ENCODE data around the gene COX6B1.
A peak's percentile ranks its signal among the peaks of the same experiment; 100 is the strongest.
"Not testable (repeated sequence)": the region's sequence is repeated elsewhere in the genome, so short reads cannot be mapped to it uniquely, and the experiment has no call there.

Gene COX6B1

DNA sequence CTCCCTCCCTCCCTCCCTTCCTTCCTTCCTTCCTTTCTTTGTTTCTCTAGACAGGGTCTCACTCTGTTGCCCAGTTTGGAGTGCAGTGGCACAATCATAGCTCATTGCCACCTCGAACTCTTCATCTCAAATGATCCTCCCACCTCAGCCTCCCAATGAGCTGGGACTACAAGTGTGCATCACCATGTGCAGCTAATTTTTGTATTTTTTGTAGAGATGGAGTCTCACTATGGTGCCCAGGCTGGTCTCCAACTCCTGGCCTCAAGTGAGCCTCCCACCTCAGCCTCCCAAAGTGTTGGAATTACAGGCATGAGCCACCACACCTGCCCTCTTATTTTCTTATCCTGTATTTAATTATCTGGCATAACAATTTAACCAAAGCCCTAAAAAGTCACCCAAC lies 22.6 kb downstream of the COX6B1 start:
- no peak overlapping the region for H3K9ac ChIP-seq (ENCODE audit: low read depth, low read length)
- no peaks in the 10 kb centered on the region for H3K9me3 ChIP-seq (replicated peaks; ENCODE audit: low read length)
- H3K27me3 ChIP-seq (ENCODE audit: control insufficient read depth, insufficient read depth, low read length) = peaks cover 17% of the 10 kb centered on the region
- H3K4me2 ChIP-seq (ENCODE audit: low read length) = no peak overlapping the region
- H3K4me3 ChIP-seq (ENCODE audit: low read length) = no peak overlapping the region
- peaks cover 4% of the 10 kb centered on the region for H3K4me1 ChIP-seq (ENCODE audit: control insufficient read depth, insufficient read depth, low read length)
- no peaks in the 10 kb centered on the region for H3K36me3 ChIP-seq (ENCODE audit: insufficient read depth, low read length)

DNA sequence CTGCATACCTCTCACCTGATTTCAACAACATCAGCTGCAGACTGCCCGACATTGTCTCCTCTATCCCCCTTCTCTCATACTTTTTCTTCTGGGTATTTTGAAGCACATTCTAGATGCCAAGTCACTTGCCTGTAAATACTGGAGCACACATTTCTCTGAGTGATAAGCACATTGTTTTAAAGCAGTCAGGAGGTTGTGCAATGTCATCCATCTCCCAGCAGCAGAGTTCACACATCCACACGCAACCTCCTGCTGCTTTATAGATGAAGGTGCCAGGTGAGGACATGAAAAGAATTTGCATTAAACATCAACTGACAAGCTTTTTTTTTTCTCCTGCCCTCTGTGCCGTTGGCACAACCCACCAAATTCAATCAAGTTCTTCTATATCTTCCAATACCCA lies 23.7 kb downstream of the COX6B1 start:
- H3K4me2 ChIP-seq (ENCODE audit: low read length) = no peak overlapping the region
- no peak overlapping the region for H3K4me3 ChIP-seq (ENCODE audit: low read length)
- no peaks in the 10 kb centered on the region for H3K9me3 ChIP-seq (replicated peaks; ENCODE audit: low read length)
- H3K36me3 ChIP-seq (ENCODE audit: insufficient read depth, low read length) = no peaks in the 10 kb centered on the region
- H3K4me1 ChIP-seq (ENCODE audit: control insufficient read depth, insufficient read depth, low read length) = peaks cover 4% of the 10 kb centered on the region
- no peak overlapping the region for H3K9ac ChIP-seq (ENCODE audit: low read depth, low read length)
- H3K27me3 ChIP-seq (ENCODE audit: control insufficient read depth, insufficient read depth, low read length) = peaks cover 20% of the 10 kb centered on the region

DNA sequence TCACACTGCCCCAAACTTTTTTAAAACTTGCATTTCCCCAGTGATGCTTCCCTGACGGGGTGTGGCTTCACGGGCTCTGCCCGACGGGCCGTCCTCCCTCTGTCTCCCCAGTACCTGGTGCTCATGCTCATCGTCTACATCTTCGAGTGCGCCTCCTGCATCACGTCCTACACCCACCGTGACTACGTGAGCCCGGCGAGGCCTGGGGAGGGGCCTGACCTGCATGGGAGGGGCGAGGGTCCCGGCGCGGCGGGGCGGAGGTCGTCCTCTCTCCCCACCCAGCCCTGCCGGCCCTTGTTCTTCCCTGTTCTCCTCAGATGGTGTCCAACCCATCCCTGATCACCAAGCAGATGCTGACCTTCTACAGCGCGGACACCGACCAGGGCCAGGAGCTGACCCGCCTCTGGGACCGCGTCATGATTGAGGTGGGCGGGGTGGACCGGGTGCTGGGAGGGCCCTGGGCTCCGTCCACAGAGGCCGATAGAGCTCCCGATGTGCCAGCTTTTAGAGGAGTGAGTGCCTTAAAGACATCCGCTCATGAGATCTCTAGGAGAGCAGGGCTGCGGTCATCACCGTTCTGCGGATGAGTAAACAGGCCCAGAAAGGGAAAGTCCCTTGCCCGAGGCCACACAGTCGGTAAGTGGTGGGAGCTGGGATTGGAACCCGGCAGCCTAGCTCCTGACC lies 25.1 kb downstream of the COX6B1 start:
- Histone ChIP-seq H3K27me3 (ENCODE audit: control insufficient read depth, insufficient read depth, low read length) (peaks cover 18% of the 10 kb centered on the region), H3K4me2 (ENCODE audit: low read length) (peak overlapping the region; percentile 78), H3K4me3 (ENCODE audit: low read length) (peak overlapping the region; percentile 65), H3K9ac (ENCODE audit: low read depth, low read length) (no peak overlapping the region), H3K36me3 (ENCODE audit: insufficient read depth, low read length) (no peaks in the 10 kb centered on the region), H3K9me3 (replicated peaks; ENCODE audit: low read length) (no peaks in the 10 kb centered on the region), H3K4me1 (ENCODE audit: control insufficient read depth, insufficient read depth, low read length) (peaks cover 4% of the 10 kb centered on the region)

DNA sequence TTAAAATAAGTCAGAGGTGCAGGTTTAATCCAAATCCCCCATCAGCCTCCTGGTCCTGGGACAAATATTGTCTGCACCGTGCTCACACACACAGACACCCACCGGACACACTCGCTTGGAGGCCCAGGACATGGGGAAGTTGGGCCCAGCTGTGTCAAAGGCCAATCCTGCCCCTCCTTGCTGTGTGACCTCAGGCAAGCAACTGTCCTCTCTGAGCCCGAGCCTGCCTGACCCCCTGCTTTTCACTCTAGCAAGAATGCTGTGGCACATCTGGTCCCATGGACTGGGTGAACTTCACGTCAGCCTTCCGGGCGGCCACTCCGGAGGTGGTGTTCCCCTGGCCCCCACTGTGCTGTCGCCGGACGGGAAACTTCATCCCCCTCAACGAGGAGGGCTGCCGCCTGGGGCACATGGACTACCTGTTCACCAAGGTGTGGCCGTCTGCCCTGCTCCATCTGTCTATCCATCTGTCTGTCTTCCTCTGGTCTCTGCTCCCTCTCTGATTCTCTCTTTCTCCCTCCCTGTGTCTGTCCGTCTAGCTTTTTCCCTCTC lies 27.5 kb downstream of the COX6B1 start:
- Histone ChIP-seq H3K27me3 (ENCODE audit: control insufficient read depth, insufficient read depth, low read length) (peaks cover 11% of the 10 kb centered on the region), H3K36me3 (ENCODE audit: insufficient read depth, low read length) (no peaks in the 10 kb centered on the region), H3K9ac (ENCODE audit: low read depth, low read length) (no peak overlapping the region), H3K9me3 (replicated peaks; ENCODE audit: low read length) (no peaks in the 10 kb centered on the region), H3K4me2 (ENCODE audit: low read length) (no peak overlapping the region), H3K4me1 (ENCODE audit: control insufficient read depth, insufficient read depth, low read length) (peaks cover 4% of the 10 kb centered on the region), H3K4me3 (ENCODE audit: low read length) (no peak overlapping the region)

DNA sequence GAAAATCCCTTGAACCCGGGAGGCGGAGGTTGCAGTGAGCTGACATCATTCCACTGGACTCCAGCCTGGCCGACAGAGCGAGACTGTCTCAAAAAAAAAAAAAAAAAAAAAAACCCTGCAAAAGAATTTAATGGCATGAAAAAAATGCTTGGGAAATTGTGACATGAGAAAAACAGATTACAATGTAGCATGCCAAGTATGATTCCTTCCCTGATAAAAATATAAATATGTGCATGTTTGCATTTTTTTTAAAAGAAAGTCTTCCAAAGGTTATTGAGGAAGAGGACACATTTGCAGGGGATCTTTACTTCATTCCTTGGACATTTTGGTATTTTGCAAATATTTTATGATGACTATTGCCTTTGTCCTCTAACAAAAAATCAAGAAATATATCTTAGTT lies 41.7 kb downstream of the COX6B1 start:
- no peak overlapping the region for H3K4me3 ChIP-seq (ENCODE audit: low read length)

DNA sequence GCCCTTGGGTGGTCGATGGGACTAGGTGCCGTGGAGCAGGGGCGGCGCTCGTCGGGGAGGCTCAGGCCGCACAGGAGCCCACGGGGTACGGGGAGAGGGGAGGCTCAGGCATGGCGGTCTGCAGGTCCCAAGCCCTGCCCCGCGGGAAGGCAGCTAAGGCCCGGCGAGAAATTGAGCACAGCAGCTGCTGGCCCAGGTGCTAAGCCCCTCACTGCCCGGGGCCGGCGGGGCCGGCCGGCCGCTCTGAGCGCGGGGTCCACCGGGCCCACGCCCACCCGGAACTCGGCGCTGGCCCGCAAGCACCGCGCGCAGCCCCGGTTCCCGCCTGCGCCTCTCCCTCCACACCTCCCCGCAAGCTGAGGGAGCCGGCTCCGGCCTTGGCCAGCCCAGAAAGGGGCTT lies 43.0 kb downstream of the COX6B1 start:
- H3K4me1 ChIP-seq (ENCODE audit: control insufficient read depth, insufficient read depth, low read length); H3K9ac ChIP-seq (ENCODE audit: low read depth, low read length); H3K4me2 ChIP-seq (ENCODE audit: low read length); H3K4me3 ChIP-seq (ENCODE audit: low read length); H3K27me3 ChIP-seq (ENCODE audit: control insufficient read depth, insufficient read depth, low read length); H3K9me3 ChIP-seq (replicated peaks; ENCODE audit: low read length); H3K36me3 ChIP-seq (ENCODE audit: insufficient read depth, low read length): not testable (repeated sequence)

More for the DNA sequence above, 41.7 kb downstream of the COX6B1 start:
- H3K4me1 ChIP-seq (ENCODE audit: control insufficient read depth, insufficient read depth, low read length) = no peaks in the 10 kb centered on the region
- no peaks in the 10 kb centered on the region for H3K27me3 ChIP-seq (ENCODE audit: control insufficient read depth, insufficient read depth, low read length)
- H3K4me2 ChIP-seq (ENCODE audit: low read length) = no peak overlapping the region
- no peaks in the 10 kb centered on the region for H3K36me3 ChIP-seq (ENCODE audit: insufficient read depth, low read length)
- H3K9me3 ChIP-seq (replicated peaks; ENCODE audit: low read length) = no peaks in the 10 kb centered on the region
- no peak overlapping the region for H3K9ac ChIP-seq (ENCODE audit: low read depth, low read length)

DNA sequence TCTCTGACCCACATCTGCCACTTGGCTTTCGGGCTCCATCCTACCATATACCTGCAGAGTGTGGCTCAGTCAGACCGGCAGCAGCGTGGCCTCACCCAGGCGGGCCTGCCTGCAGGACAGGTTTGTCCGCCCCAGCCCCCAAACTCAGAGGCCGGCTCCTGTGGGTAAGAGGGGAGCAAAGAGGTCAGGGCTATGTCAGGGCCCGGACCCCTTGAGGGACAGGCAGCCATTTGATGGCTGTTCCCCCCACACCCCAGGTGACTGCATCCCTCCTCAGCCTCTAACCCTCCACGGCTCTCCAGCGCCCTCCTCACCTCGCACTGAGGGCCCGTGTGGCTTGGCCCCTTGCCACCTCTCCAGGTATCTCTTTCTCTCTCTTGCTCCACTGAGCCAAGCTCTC lies 43.9 kb downstream of the COX6B1 start:
- H3K9me3 ChIP-seq (replicated peaks; ENCODE audit: low read length) = no peaks in the 10 kb centered on the region
- H3K36me3 ChIP-seq (ENCODE audit: insufficient read depth, low read length) = no peaks in the 10 kb centered on the region
- H3K4me2 ChIP-seq (ENCODE audit: low read length) = no peak overlapping the region
- H3K27me3 ChIP-seq (ENCODE audit: control insufficient read depth, insufficient read depth, low read length) = peaks cover 2% of the 10 kb centered on the region
- H3K9ac ChIP-seq (ENCODE audit: low read depth, low read length) = no peak overlapping the region
- H3K4me1 ChIP-seq (ENCODE audit: control insufficient read depth, insufficient read depth, low read length) = no peaks in the 10 kb centered on the region
- H3K4me3 ChIP-seq (ENCODE audit: low read length) = no peak overlapping the region

DNA sequence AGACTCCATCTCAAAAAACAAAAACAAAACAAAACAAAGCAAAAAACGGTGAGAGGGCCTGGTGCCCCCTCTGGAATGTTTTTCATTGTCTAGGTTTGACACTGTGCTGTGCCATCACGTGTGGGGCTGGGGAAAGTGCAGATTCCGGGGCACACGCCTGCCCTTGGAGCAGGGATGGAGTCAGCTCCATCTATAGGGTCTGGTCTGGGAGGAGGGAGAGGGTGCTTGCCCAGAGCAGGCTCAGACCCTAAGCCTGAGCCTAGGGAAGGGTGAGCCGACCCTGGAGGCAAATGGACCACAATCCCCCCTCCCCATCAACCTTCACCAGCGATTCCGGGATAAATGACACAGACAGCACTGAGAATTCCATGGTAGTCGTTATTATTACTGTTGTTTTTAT lies 45.3 kb downstream of the COX6B1 start:
- H3K9ac ChIP-seq (ENCODE audit: low read depth, low read length) = no peak overlapping the region

DNA sequence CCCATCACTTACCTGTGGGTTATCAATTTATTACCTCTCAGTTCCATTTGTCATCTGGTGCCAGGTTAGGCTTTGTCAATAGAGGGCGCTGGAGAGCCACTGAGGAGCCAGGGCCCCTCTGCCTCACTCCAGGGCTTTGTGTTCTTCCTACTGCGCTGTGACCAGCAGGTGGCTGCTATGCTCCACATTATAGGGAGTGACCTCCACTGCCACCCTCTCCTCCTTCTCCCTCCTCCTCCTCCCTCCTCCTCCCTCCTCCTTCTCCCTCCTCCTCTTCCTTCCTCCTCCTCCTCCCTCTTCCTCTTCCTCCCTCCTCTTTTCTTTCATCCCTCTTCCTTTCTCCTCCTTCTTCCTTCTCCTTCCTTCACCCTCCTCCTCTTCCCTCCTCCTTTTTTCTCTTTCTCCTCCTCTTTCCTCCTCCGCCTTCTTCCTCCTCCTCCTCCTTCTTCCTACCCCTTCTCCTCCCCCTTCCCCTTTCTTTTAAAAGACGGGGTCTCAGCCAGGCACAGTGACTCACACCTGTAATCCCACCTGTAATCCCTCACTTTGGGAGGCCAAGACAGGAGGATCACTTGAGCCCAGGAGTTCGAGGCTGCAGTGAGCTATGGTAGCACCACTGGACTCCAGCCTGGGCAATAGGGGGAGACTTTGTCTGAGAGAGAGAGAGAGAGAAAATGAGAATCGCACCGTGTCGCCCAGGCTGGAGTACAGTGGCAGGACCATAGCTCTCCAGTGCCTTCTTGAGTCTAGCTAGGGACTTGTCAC lies 45.9 kb downstream of the COX6B1 start:
- Histone ChIP-seq H3K4me2 (ENCODE audit: low read length) (no peak overlapping the region), H3K4me1 (ENCODE audit: control insufficient read depth, insufficient read depth, low read length) (no peaks in the 10 kb centered on the region), H3K36me3 (ENCODE audit: insufficient read depth, low read length) (no peaks in the 10 kb centered on the region), H3K9ac (ENCODE audit: low read depth, low read length) (no peak overlapping the region), H3K27me3 (ENCODE audit: control insufficient read depth, insufficient read depth, low read length) (peaks cover 2% of the 10 kb centered on the region), H3K4me3 (ENCODE audit: low read length) (no peak overlapping the region), H3K9me3 (replicated peaks; ENCODE audit: low read length) (no peaks in the 10 kb centered on the region)

More for the DNA sequence above, 45.3 kb downstream of the COX6B1 start:
- Histone ChIP-seq H3K4me2 (ENCODE audit: low read length) (no peak overlapping the region), H3K4me3 (ENCODE audit: low read length) (no peak overlapping the region), H3K4me1 (ENCODE audit: control insufficient read depth, insufficient read depth, low read length) (no peaks in the 10 kb centered on the region), H3K27me3 (ENCODE audit: control insufficient read depth, insufficient read depth, low read length) (peaks cover 2% of the 10 kb centered on the region), H3K9me3 (replicated peaks; ENCODE audit: low read length) (no peaks in the 10 kb centered on the region), H3K36me3 (ENCODE audit: insufficient read depth, low read length) (no peaks in the 10 kb centered on the region)

DNA sequence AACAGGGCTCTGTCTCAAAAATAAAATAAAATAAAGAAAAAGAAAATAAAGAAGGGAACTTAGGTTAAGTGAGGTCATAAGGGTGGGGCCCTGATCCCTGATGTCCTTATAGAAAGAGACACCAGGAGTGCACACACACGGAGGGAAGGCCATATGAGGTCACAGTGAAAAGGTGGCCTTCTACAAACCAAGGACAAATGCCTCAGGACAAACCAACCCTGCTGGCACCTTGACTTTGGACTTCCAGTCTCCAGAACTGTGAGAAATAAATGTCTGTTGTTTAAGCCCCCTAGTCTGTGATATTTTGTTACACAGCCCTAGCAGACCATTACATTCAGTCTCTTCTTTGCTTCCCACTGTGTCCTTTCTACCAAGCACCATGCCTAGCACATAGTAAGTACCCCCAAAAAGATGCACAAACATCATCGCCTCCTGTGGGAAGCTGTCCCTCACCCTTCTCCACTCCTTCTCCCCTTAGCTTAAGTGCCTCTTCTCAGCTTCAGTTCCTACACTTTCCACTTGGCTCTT lies 47.8 kb downstream of the COX6B1 start:
- H3K4me1 ChIP-seq (ENCODE audit: control insufficient read depth, insufficient read depth, low read length) = no peaks in the 10 kb centered on the region
- H3K9me3 ChIP-seq (replicated peaks; ENCODE audit: low read length) = no peaks in the 10 kb centered on the region
- H3K9ac ChIP-seq (ENCODE audit: low read depth, low read length) = no peak overlapping the region
- H3K4me3 ChIP-seq (ENCODE audit: low read length) = no peak overlapping the region
- H3K27me3 ChIP-seq (ENCODE audit: control insufficient read depth, insufficient read depth, low read length) = peaks cover 2% of the 10 kb centered on the region
- H3K36me3 ChIP-seq (ENCODE audit: insufficient read depth, low read length) = no peaks in the 10 kb centered on the region
- no peak overlapping the region for H3K4me2 ChIP-seq (ENCODE audit: low read length)

DNA sequence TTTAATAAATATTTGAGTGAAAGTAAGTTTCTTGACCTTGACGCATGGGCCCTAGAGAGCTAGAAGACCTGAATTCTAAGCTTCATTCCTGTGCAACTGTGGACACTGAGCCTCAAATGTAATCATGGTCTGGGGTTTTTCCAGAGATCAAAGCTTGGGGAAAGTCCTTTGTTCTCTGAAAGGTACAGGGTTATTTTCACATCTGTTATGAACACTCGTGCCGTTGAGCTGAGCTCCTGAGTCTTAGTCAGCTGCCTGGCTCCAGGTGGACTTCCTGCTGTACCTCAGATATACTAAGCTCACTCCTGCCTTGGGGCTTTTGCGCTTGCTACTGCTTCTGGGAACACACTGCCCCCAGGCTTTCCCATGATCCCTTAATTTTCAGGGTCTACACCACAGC lies 48.7 kb downstream of the COX6B1 start:
- Histone ChIP-seq H3K9ac (ENCODE audit: low read depth, low read length) (no peak overlapping the region), H3K4me1 (ENCODE audit: control insufficient read depth, insufficient read depth, low read length) (no peaks in the 10 kb centered on the region), H3K36me3 (ENCODE audit: insufficient read depth, low read length) (no peaks in the 10 kb centered on the region), H3K4me3 (ENCODE audit: low read length) (no peak overlapping the region), H3K27me3 (ENCODE audit: control insufficient read depth, insufficient read depth, low read length) (peaks cover 2% of the 10 kb centered on the region), H3K9me3 (replicated peaks; ENCODE audit: low read length) (no peaks in the 10 kb centered on the region), H3K4me2 (ENCODE audit: low read length) (no peak overlapping the region)
